Astrocyte of the hippocampus (primary cell): ENCODE measurements around the gene ITM2B.

Experiments
- DNase-seq: peaks from one replicate; pipeline ENCODE4 v3.0.0; 2011; ENCODE audit warnings: low read depth, low spot score

ITM2B gene

DNA sequence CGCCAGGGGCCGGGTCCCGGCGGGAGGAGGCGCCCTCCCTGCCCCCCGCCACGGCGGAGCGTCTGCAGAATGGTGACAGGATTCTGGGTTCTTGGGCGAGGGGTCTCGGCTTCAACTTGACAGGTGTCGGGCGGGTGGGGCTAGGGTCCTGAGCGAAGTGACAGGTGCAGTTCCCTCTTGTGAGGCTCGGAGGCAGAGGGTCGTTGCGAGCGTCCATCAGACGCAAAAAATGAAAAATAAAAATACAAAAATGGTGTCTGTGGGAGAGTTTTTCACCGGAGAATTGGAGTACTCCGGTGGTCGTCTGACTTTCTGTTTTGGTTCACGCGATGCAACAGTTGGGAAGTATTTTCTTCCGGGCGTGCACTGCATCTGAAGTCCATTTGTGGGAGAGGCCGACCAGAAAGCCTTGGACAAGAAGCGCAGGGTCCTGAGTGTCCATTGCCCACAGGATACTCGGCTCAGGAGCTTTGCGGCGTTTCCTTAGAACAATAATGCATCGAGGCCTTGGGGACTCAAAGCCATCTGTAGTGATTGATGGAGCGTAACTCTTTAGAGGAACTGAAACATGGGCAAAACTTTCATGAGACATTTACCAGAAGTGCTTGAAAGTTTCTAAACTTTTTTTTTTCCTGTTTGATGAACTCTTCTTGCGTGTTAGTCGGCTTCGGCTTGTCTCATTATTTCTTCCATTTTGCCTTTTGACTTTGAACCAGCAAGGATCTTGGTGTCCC lies 71.3 kb downstream of the ITM2B start:
- DNase-seq, result peak; percentile 68

DNA sequence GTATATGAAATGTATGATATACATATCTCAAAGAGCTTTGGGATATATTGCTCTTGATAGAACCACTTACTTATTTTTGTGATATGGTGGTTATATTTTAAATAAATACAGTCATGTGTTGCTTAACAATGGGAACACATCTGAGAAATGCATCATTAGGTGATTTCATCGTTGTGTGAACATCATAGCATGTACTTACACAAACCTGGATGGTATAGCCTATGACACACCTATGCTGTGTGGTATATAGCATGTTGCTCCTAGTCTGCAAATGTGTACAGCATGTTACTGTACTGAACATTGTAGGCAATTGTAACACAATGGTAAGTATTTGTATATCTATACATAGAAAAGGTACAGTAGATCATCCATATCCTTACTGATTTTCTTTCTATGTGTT lies 78.2 kb downstream of the ITM2B start:
- no peak for DNase-seq

DNA sequence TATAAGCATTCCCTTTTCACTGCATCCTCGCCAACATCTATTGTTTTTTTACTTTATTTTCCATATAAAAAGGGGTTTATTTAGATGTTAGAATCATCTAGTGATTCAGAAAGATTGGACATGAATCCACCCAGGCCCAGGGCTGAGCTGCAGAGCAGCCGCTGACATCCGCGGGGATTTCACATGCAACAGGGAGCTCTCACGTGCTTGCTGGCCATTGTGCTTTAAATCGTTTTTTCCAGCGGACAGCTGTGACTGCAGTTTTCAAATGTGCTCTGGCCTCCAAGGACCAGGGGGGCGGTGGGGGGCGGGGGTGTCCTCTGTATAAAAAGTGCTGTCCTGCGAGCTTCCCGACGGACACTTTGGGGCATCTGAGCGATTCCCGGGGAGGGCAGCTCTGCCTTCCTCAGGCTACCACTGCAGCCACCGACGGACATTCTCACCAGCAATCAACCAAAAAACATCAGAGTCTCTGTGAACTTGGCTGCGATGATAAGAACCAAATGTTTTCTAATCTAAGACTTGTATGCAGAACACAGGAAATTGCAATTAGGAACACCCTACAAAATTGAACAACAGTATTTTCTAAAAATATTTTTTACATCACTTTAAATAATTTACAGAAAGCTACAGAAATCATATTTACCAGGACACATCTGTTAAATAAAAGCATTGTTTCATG lies 83.1 kb downstream of the ITM2B start:
- DNase-seq, result peak; percentile 3

DNA sequence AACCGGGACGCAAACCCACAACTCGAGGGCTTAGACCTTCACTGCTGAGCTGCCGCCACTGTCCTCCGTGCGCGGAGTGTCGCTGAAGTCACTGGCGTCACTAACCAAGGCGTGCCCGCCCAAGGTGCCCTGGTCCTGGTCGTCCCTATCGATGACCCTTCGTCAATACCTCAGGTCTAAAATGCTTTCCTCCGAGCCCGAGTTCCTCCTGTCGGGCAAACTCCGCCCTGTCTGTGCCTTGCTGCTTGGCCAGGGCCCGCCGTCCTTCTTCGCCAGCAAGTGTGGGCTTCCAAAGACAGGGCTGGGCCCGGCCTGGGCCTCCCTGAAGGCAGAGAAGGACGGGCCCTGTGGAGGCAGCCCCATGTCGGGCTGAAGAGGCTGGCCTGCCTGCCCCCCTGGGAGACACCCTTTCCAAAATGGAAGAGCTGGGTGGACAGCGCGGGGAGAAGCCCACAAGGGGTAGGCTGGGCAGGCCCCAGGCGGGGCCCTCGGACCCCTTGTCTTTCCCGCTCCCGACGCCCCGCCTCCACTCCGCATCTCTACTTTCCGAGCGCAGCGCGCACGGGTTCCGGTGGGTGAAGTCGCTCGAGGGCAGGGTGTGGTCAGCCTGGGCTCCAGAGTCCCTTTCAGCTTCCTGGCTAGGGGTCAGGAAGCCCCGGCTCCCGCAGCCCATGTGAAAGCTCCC lies 84.0 kb downstream of the ITM2B start:
- no peak for DNase-seq

DNA sequence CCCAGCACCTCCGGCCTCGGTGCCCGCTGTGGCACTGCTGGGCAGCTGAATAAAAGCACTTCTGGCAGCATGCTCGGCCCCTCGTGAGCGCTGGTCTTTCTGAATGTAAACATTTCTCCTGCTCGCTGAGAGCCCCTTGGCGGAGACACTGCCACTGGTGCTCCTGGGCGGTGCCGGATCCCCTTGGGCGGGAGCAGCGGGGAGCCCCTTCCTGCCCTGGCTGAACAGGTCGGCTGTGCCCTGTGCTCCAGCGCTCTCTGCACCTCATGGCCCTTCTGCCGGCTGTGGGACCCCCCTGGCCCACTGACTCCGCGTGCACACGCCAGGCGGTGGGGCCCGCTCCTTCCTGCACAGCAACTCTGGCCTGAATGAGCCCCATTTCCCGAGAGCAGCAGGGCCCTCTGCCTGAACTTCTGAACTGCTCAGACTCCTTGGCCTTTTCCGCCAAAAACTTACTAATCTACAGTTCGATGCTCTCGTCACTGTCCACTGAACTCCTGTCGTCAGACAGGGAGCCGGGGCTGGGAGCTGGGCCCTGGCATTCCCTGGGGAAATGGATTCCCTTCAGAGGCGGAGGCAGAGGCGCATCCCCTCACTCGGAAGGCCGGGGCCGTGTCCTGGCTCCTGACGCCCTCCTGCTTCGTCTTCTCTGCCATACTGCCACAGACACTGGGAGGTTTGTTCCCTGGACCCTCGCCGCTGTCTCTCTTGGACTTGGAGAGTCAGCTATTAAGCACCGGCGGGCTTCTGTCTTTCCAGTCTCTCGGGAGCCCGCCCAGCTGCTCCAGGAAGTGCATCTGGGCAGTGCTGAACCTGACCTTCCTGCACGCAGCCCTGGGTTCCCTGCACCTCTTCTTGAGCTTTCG lies 84.7 kb downstream of the ITM2B start:
- peak; percentile 3 for DNase-seq

DNA sequence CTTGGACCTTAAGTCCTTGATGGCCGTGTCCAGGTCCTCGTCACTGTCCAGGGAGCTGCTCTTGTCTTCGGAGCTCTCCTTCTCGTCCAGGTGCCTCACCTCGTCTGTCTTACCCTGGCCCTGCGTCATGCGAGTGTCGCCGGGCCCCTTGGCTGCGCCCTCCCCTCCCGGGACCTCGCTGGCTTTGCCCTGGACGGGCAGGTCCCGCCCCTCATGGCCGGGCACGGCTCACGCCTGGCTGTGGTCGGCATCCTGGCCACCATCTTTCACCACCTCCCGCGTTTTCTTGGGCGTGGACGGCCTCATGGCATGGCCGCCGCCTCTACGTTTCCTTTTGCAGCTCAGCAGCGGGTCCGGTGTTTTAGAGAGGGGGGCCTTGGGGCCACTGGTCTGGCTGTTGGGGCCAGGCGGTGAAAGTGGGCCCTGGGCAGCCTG lies 85.4 kb downstream of the ITM2B start:
- no peak for DNase-seq

DNA sequence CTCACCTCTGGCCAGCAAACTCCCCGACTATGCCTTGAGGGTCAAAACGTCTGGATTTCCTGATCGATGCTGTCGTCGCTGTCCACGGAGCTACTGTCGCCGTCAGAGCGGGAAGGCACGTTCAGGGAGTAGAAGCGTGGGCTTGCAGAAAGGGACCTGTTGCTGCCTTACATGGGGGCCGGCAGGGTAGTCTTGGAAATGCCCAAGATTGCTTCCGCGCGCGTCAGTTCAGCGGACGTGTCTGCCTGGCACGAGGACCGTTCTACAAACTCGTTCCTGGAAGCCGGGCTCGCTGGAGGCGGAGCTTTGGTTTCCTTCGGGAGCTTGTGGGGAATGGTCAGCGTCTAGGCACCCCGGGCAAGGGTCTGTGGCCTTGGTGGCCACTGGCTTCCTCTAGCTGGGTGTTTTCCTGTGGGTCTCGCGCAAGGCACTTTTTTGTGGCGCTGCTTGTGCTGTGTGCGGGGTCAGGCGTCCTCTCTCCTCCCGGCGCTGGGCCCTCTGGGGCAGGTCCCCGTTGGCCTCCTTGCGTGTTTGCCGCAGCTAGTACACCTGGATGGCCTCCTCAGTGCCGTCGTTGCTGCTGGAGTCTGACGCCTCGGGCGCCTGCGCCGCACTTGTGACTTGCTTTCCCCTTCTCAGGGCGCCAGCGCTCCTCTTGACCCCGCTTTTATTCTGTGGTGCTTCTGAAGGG lies 86.0 kb downstream of the ITM2B start:
- DNase-seq, result peak; percentile 3
